SK-N-SH (cell line): ENCODE measurements around the gene OPTC. TPM values are rescaled to one million over a fixed set of nuclear protein-coding genes. Genes with fewer than 3 reads are reported as not detected.
A peak's percentile ranks its signal among the peaks of the same experiment; 100 is the strongest.

ENCODE experiments used
- CTCF ChIA-PET: fragments of 300-600, 350-600 bp; formaldehyde crosslinking; extraction: SDS; loops from one replicate; lab custom pipeline; 2021; lab: Yijun Ruan, JAX
- POLR2A ChIA-PET: fragments of 350-600 bp; sonication (Branson Sonifier 250); formaldehyde crosslinking; extraction: SDS; loops from one replicate; lab custom pipeline; 2020; ENCODE audit warnings: antibody characterized with exemption, inconsistent platforms; lab: Yijun Ruan, JAX
- DNase-seq: peaks from one replicate; pipeline ENCODE4 v3.0.0; 2012
- H2AFZ ChIP-seq: fragments of 200-600 bp; sonication (generic); 2 replicates; pipeline ENCODE4 v1.8.1; 2016; ENCODE audit warnings: antibody characterized with exemption, mild to moderate bottlenecking, low read depth
- H3F3A ChIP-seq: fragments of 200-600 bp; sonication (generic); replicated peaks from 2 replicates; pipeline ENCODE3; 2016; ENCODE audit warnings: antibody characterized with exemption, mild to moderate bottlenecking; ENCODE audit not compliant: insufficient read depth
- H3K27ac ChIP-seq, 2 experiments: fragments of 200-500 bp in 1 of 2; fragments of 200-600 bp in 1 of 2; sonication (Bioruptor generic) in 1 of 2; sonication (generic), shearing (Covaris generic) in 1 of 2; 2 replicates each; pipeline versions ENCODE4 v1.5.1 to v1.6.1; 2014 to 2016; ENCODE audit warnings: low read depth in 2 of 2, inconsistent platforms in 1 of 2, low read length in 1 of 2, mild to moderate bottlenecking in 1 of 2, mixed read lengths in 1 of 2
- H3K27me3 ChIP-seq: fragments of 200-600 bp; sonication (generic), shearing (Covaris generic); 2 replicates; pipeline ENCODE4 v1.6.1; 2016; ENCODE audit warnings: mixed run types; ENCODE audit not compliant: insufficient read depth
- H3K36me3 ChIP-seq, 2 experiments: fragments of 200-500 bp in 1 of 2; fragments of 200-600 bp in 1 of 2; sonication (Bioruptor generic) in 1 of 2; sonication (generic) in 1 of 2; replicated peaks in 1 of 2; 2 replicates each; pipeline versions ENCODE3 to v1.5.1; 2014 to 2016; ENCODE audit warnings: low read length in 1 of 2, mild to moderate bottlenecking in 1 of 2; ENCODE audit not compliant: insufficient read depth in 2 of 2, control insufficient read depth in 1 of 2
- H3K4me1 ChIP-seq, 2 experiments: fragments of 200-500 bp in 1 of 2; fragments of 200-600 bp in 1 of 2; sonication (Bioruptor generic) in 1 of 2; sonication (generic), shearing (Covaris generic) in 1 of 2; 2 replicates each; pipeline versions ENCODE4 v1.5.1 to v1.6.1; 2014 to 2016; ENCODE audit warnings: low read depth in 1 of 2, low read length in 1 of 2, mixed run types in 1 of 2; ENCODE audit not compliant: insufficient read depth in 2 of 2, control insufficient read depth in 1 of 2
- H3K4me2 ChIP-seq: fragments of 200-600 bp; sonication (generic), shearing (Covaris generic); 2 replicates; pipeline ENCODE4 v1.6.1; 2017; ENCODE audit warnings: mixed run types
- H3K4me3 ChIP-seq, 2 experiments: fragments of 200-500 bp in 1 of 2; fragments of 200-600 bp in 1 of 2; sonication (Bioruptor generic) in 1 of 2; sonication (generic), shearing (Covaris generic) in 1 of 2; 2 replicates each; pipeline versions ENCODE4 v1.5.1 to v1.8.1; 2014 to 2016; ENCODE audit warnings: low read depth in 2 of 2, inconsistent platforms in 1 of 2, low read length in 1 of 2, mild to moderate bottlenecking in 1 of 2, mixed read lengths in 1 of 2, moderate library complexity in 1 of 2
- H3K79me2 ChIP-seq: fragments of 200-600 bp; sonication (generic); 2 replicates; pipeline ENCODE4 v1.8.1; 2017; ENCODE audit warnings: mild to moderate bottlenecking; ENCODE audit not compliant: insufficient read depth
- H3K9ac ChIP-seq: fragments of 200-600 bp; sonication (generic); 2 replicates; pipeline ENCODE4 v1.6.1; 2017; ENCODE audit warnings: mixed run types
- H3K9me2 ChIP-seq: fragments of 200-600 bp; sonication (generic); 2 replicates; pipeline ENCODE4 v1.6.1; 2017; ENCODE audit warnings: mixed run types
- H3K9me3 ChIP-seq: fragments of 200-600 bp; sonication (generic); 2 replicates; pipeline ENCODE4 v1.6.1; 2017; ENCODE audit warnings: mixed run types, mild to moderate bottlenecking, moderate library complexity
- H4K20me1 ChIP-seq: fragments of 200-600 bp; sonication (generic); 2 replicates; pipeline ENCODE4 v1.6.1; 2017; ENCODE audit warnings: mild to moderate bottlenecking, mixed run types; ENCODE audit not compliant: insufficient read depth
- EP300 ChIP-seq, 2 experiments: IDR thresholded peaks; 2 replicates each; pipeline versions ENCODE4 v1.4.0 to v1.6.1; 2012; ENCODE audit warnings: borderline replicate concordance in 1 of 2, low read depth in 1 of 2, low read length in 1 of 2
- FOXJ3 ChIP-seq: sonication (generic); formaldehyde crosslinking; IDR thresholded peaks from 2 replicates; pipeline ENCODE4 v1.5.1; 2020; ENCODE audit warnings: mild to moderate bottlenecking, missing genetic modification reagents
- GABPA ChIP-seq: IDR thresholded peaks from 2 replicates; pipeline ENCODE4 v1.4.0; 2012; ENCODE audit warnings: low read depth, mild to moderate bottlenecking
- GATA2 ChIP-seq: sonication (generic); formaldehyde crosslinking; IDR thresholded peaks from 2 replicates; pipeline ENCODE4 v1.5.0; 2020; ENCODE audit warnings: mild to moderate bottlenecking, missing genetic modification reagents
- MEF2A ChIP-seq: IDR thresholded peaks from 2 replicates; pipeline ENCODE4 v1.4.0; 2012; ENCODE audit warnings: low read depth, borderline replicate concordance
- NFIC ChIP-seq: IDR thresholded peaks from 2 replicates; pipeline ENCODE4 v1.4.0; 2012; ENCODE audit warnings: borderline replicate concordance
- POLR2AphosphoS5 ChIP-seq: IDR thresholded peaks from 2 replicates; pipeline ENCODE4 v1.6.1; 2012; ENCODE audit warnings: low read depth, low read length
- RFX5 ChIP-seq: IDR thresholded peaks from 2 replicates; pipeline ENCODE4 v1.6.1; 2012; ENCODE audit warnings: mild to moderate bottlenecking, improper control_type of control experiment, low read length
- TAF1 ChIP-seq: IDR thresholded peaks from 2 replicates; pipeline ENCODE4 v1.6.1; 2012; ENCODE audit warnings: low read depth, mild to moderate bottlenecking, low read length, moderate library complexity, borderline replicate concordance
- USF1 ChIP-seq: IDR thresholded peaks from 2 replicates; pipeline ENCODE4 v1.4.0; 2012; ENCODE audit warnings: low read depth, borderline replicate concordance
- ZBTB33 ChIP-seq: IDR thresholded peaks from 2 replicates; pipeline ENCODE4 v1.4.0; 2012; ENCODE audit warnings: low read depth, borderline replicate concordance
- WGBS: methylation state at CpG from one replicate; pipeline ENCODE4 v1.1.6; 2017; ENCODE audit warnings: low lambda C conversion rate; 5-methylcytosine and 5-hydroxymethylcytosine counted together
- polyA plus RNA-seq, 3 experiments: library from polyadenylated mRNA; depleted of rRNA; stranded (reverse); fragments of >200 nt; gene quantifications; 2 replicates each; pipeline ENCODE4 v1.2.3, GENCODE V29; 2012

OPTC gene
- polyA plus RNA-seq, 1 of the 3 experiments (the other 2 are of a cell fraction), result not detected

GRCh38 chr1:203551550-203551949 lies 57.6 kb downstream of the OPTC start:
- 94% methylated on average over 5 of the region's 5 CpGs for WGBS

GRCh38 chr1:203553496-203553895 lies 59.5 kb downstream of the OPTC start:
- H3K4me3 ChIP-seq, result no peak overlapping the region
- peaks cover 35 to 40% of the 10 kb centered on the region in 2 experiments for H3K4me1 ChIP-seq
- H3K36me3 ChIP-seq, result no peaks in the 10 kb centered on the region
- peaks cover 41% of the 10 kb centered on the region for H3F3A ChIP-seq
- no peaks in the 10 kb centered on the region for H3K27me3 ChIP-seq
- no peaks in the 10 kb centered on the region for H4K20me1 ChIP-seq
- ChIA-PET POLR2A (no interaction called here), CTCF (no interaction called here)
- H3K4me2 ChIP-seq, result no peak overlapping the region
- H3K9me2 ChIP-seq, result no peaks in the 10 kb centered on the region
- 94% methylated on average over 4 of the region's 4 CpGs for whole genome bisulfite sequencing
- no peaks in the 10 kb centered on the region for H3K9me3 ChIP-seq
- H3K27ac ChIP-seq, result no peak overlapping the region
- H3K9ac ChIP-seq, result no peak overlapping the region
- no peak for DNase-seq
- H3K79me2 ChIP-seq, result no peaks in the 10 kb centered on the region
- no peak for TF ChIP-seq POLR2AphosphoS5
- no peak for TF ChIP-seq GABPA
- TF ChIP-seq GATA2, result no peak
- TF ChIP-seq RFX5, result no peak
- no peak for TF ChIP-seq EP300 (IDR thresholded peaks at IDR 0.05; ENCODE audit: borderline replicate concordance in 1 of 2, low read depth in 1 of 2, low read length in 1 of 2)
- no peak for TF ChIP-seq USF1
- no peak for TF ChIP-seq ZBTB33
- TF ChIP-seq NFIC, result no peak
- H2AFZ ChIP-seq, result no peak overlapping the region

More at GRCh38 chr1:203551550-203551949, 57.6 kb downstream of the OPTC start:
- ChIA-PET CTCF (interaction anchor here (2.8 kb wide), 1 partner anchor 47 kb away, joined by 8 read pairs; no protein-coding TSS in a partner anchor), POLR2A (no interaction called here)
- H3K27ac ChIP-seq, result no peak overlapping the region
- no peaks in the 10 kb centered on the region for H3K79me2 ChIP-seq
- peaks cover 17 to 38% of the 10 kb centered on the region in 2 experiments; a peak in 3 of 4 replicates for H3K4me1 ChIP-seq
- H3K9me3 ChIP-seq, result no peaks in the 10 kb centered on the region
- no peak for DNase-seq
- H2AFZ ChIP-seq, result no peak overlapping the region
- H3K4me2 ChIP-seq, result no peak overlapping the region
- H3F3A ChIP-seq, result peaks cover 24% of the 10 kb centered on the region
- no peaks in the 10 kb centered on the region for H3K9me2 ChIP-seq
- H3K9ac ChIP-seq, result no peak overlapping the region
- H3K36me3 ChIP-seq, result no peaks in the 10 kb centered on the region
- no peak for TF ChIP-seq TAF1
- no peaks in the 10 kb centered on the region for H4K20me1 ChIP-seq
- no peak overlapping the region for H3K4me3 ChIP-seq
- no peaks in the 10 kb centered on the region for H3K27me3 ChIP-seq

- H3K27me3 ChIP-seq, result no peaks in the 10 kb centered on the region
- no peak overlapping the region for H3K4me3 ChIP-seq
- H3F3A ChIP-seq, result peaks cover 47% of the 10 kb centered on the region
- H3K27ac ChIP-seq, result peak overlapping the region in 1 of 2 experiments; percentile 99; a peak in 2 of 4 replicates
- TF ChIP-seq MEF2A (no peak), POLR2AphosphoS5 (no peak), FOXJ3 (CRISPR knock-in tag) (no peak)
- ChIA-PET CTCF (no interaction called here), POLR2A (no interaction called here)
- H3K4me2 ChIP-seq, result peak overlapping the region; percentile 1; the same call in 1 of the 2 replicates
- no peak overlapping the region for H2AFZ ChIP-seq
- H3K4me1 ChIP-seq, result peaks cover 39 to 41% of the 10 kb centered on the region in 2 experiments
- H3K9ac ChIP-seq, result no peak overlapping the region
- H3K36me3 ChIP-seq, result no peaks in the 10 kb centered on the region
- H4K20me1 ChIP-seq, result no peaks in the 10 kb centered on the region
- no peaks in the 10 kb centered on the region for H3K9me2 ChIP-seq
- H3K9me3 ChIP-seq, result no peaks in the 10 kb centered on the region
- WGBS, result 91% methylated on average over 3 of the region's 3 CpGs
- no peak for DNase-seq
- no peaks in the 10 kb centered on the region for H3K79me2 ChIP-seq
Observed at GRCh38 chr1:203554071-203554470, 60.1 kb downstream of the OPTC start.
